GM21528 (cell line): ENCODE results near the gene RGL3.
"Not testable (repeated sequence)": the region's sequence is repeated elsewhere in the genome, so short reads cannot be mapped to it uniquely, and the experiment has no call there.

Source experiments
- ATAC-seq: cut with Tn5 transposase; IDR thresholded peaks from one replicate; pipeline ENCODE4 v1.9.1; 2021; ENCODE audit warnings: mild to moderate bottlenecking, moderate library complexity; ENCODE audit not compliant: unreplicated experiment, low FRiP score

The RGL3 gene

GRCh38 chr19:11450570-11451326, 31.6 kb upstream of the RGL3 start:
- no peak for ATAC-seq

- no peak for ATAC-seq
Measured at GRCh38 chr19:11448923-11449554, 29.9 kb upstream of the RGL3 start.

- ATAC-seq = no peak
Measured at GRCh38 chr19:11448410-11448809, 29.3 kb upstream of the RGL3 start.

GRCh38 chr19:11447347-11448262, 28.5 kb upstream of the RGL3 start:
- no peak for ATAC-seq

- no peak for ATAC-seq
Measured at GRCh38 chr19:11446652-11447301, 27.7 kb upstream of the RGL3 start.

GRCh38 chr19:11446271-11446651, 27.1 kb upstream of the RGL3 start:
- no peak for ATAC-seq

- no peak for ATAC-seq
Measured at GRCh38 chr19:11445141-11445540, 26.0 kb upstream of the RGL3 start.

- ATAC-seq = no peak
Measured at GRCh38 chr19:11444059-11444458, 24.9 kb upstream of the RGL3 start.

- ATAC-seq = no peak
Measured at GRCh38 chr19:11437955-11438354, 18.8 kb upstream of the RGL3 start.

- no peak for ATAC-seq
Measured at GRCh38 chr19:11435833-11436313, 16.8 kb upstream of the RGL3 start.

- ATAC-seq = peak; percentile 90
Measured at GRCh38 chr19:11435057-11435832, 16.1 kb upstream of the RGL3 start, which contains the start of the genes ODAD3 and PRKCSH. Gene ODAD3, minus strand, starts transcription at chr19:11435121. Its CDS starts 105 bp downstream, at chr19:11435016. Gene PRKCSH, plus strand, starts transcription at chr19:11435635. Its CDS starts 483 bp downstream, at chr19:11436118.

GRCh38 chr19:11434703-11435056, 15.6 kb upstream of the RGL3 start:
- ATAC-seq = peak; percentile 17

GRCh38 chr19:11433526-11433925, 14.4 kb upstream of the RGL3 start:
- ATAC-seq = not testable (repeated sequence)

- no peak for ATAC-seq
Measured at GRCh38 chr19:11426656-11427055, 7.5 kb upstream of the RGL3 start.

GRCh38 chr19:11425719-11426457, 6.8 kb upstream of the RGL3 start:
- no peak for ATAC-seq

GRCh38 chr19:11423791-11424181, 4.7 kb upstream of the RGL3 start:
- no peak for ATAC-seq

GRCh38 chr19:11423164-11423790, 4.2 kb upstream of the RGL3 start:
- ATAC-seq = no peak
